HEK293T (cell line): ENCODE data around the gene STK16.

ENCODE experiments used
- ARNT ChIP-seq: fragments of 450-650 bp; IDR thresholded peaks from 2 replicates; pipeline ENCODE4 v1.6.1; 2017; ENCODE audit warnings: mild to moderate bottlenecking
- BHLHE40 ChIP-seq: fragments of 450-650 bp; IDR thresholded peaks from 2 replicates; pipeline ENCODE4 v1.6.1; 2016; ENCODE audit warnings: mild to moderate bottlenecking, moderate library complexity, borderline replicate concordance
- ELF4 ChIP-seq: fragments of 450-650 bp; IDR thresholded peaks from 2 replicates; pipeline ENCODE4 v1.6.1; 2017; ENCODE audit warnings: antibody characterized with exemption
- FOXA1 ChIP-seq: fragments of 450-650 bp; IDR thresholded peaks from 2 replicates; pipeline ENCODE4 v1.6.1; 2016; ENCODE audit warnings: mild to moderate bottlenecking
- FOXM1 ChIP-seq: fragments of 450-650 bp; IDR thresholded peaks from 2 replicates; pipeline ENCODE4 v1.6.1; 2017; ENCODE audit warnings: mild to moderate bottlenecking, borderline replicate concordance
- HDGF ChIP-seq: fragments of 450-650 bp; IDR thresholded peaks from 2 replicates; pipeline ENCODE4 v1.6.1; 2017; ENCODE audit warnings: antibody characterized with exemption, borderline replicate concordance
- SP1 ChIP-seq: fragments of 450-650 bp; IDR thresholded peaks from 2 replicates; pipeline ENCODE4 v1.6.1; 2017
- TARDBP ChIP-seq: fragments of 450-650 bp; IDR thresholded peaks from 2 replicates; pipeline ENCODE4 v1.6.1; 2016
- ZNF384 ChIP-seq: fragments of 450-650 bp; IDR thresholded peaks from 2 replicates; pipeline ENCODE4 v1.6.1; 2016

- TF ChIP-seq ZNF384, result no peak
- no peak for TF ChIP-seq TARDBP
- no peak for TF ChIP-seq ARNT
- no peak for TF ChIP-seq ELF4
- TF ChIP-seq FOXA1, result no peak
- no peak for TF ChIP-seq HDGF
- no peak for TF ChIP-seq FOXM1
- no peak for TF ChIP-seq SP1
- no peak for TF ChIP-seq BHLHE40
Measured at GRCh38 chr2:219213486-219214071, 31.7 kb upstream of the STK16 start.
